A549 (cell line): ENCODE measurements around the gene OLIG2.

Experiments used
- CHD2 ChIP-seq: fragments of 150-350 bp; IDR thresholded peaks from 2 replicates; pipeline ENCODE4 v1.6.1; 2014; ENCODE audit warnings: low read length; ENCODE audit not compliant: partially characterized antibody
- CTCF ChIP-seq: fragments of >200 bp; sonication (Bioruptor Twin); formaldehyde crosslinking; IDR thresholded peaks from 3 replicates; pipeline ENCODE4 v1.5.1; 2016
- KDM1A ChIP-seq: fragments of 200-600 bp; sonication (generic); IDR thresholded peaks from 2 replicates; pipeline ENCODE4 v1.6.1; 2016; ENCODE audit warnings: low read depth, mild to moderate bottlenecking
- KDM5A ChIP-seq: fragments of 200-600 bp; sonication (generic); IDR thresholded peaks from 2 replicates; pipeline ENCODE4 v1.6.1; 2016; ENCODE audit warnings: antibody characterized with exemption, mild to moderate bottlenecking
- PBX3 ChIP-seq: IDR thresholded peaks from 2 replicates; pipeline ENCODE4 v1.6.1; 2012
- POLR2A ChIP-seq: IDR thresholded peaks from 2 replicates; pipeline ENCODE4 v1.6.1; 2012; ENCODE audit warnings: mild to moderate bottlenecking, low read length
- ZFP36 ChIP-seq: fragments of 450-650 bp; IDR thresholded peaks from 2 replicates; pipeline ENCODE4 v1.6.1; 2014; ENCODE audit warnings: borderline replicate concordance; ENCODE audit not compliant: partially characterized antibody

- TF ChIP-seq CTCF (no peak), POLR2A (no peak), ZFP36 (no peak), PBX3 (no peak), KDM1A (no peak), KDM5A (no peak), CHD2 (no peak)
Measured at GRCh38 chr21:33073636-33074035, 47.9 kb downstream of the OLIG2 start.
